Measurements from ENCODE around the gene NTF3. TPM values are rescaled to one million over a fixed set of nuclear protein-coding genes. Genes with fewer than 3 reads are reported as not detected.

Gene NTF3
- total RNA-seq, 1 experiment from 2014 or later = not detected

GRCh38 chr12:5511644-5512600 lies 80.0 kb downstream of the NTF3 start:
- Histone ChIP-seq H3K27me3 (ENCODE audit: insufficient read depth, low read length) (no peaks in the 10 kb centered on the region; the same call in 1 of the 2 replicates), H3K4me3 (replicated peaks in 1 of 2; ENCODE audit: low read depth in 1 of 2, low read length in 2 of 2) (no peak overlapping the region), H3K9me2 (ENCODE audit: insufficient read depth) (no peaks in the 10 kb centered on the region), H3K4me1 (ENCODE audit: control insufficient read depth in 1 of 2, insufficient read depth in 2 of 2, low read length in 2 of 2) (no peaks in the 10 kb centered on the region; a peak in 1 of 4 replicates), H3K79me2 (ENCODE audit: insufficient read depth, low read length) (no peaks in the 10 kb centered on the region), H4K20me1 (ENCODE audit: insufficient read depth) (no peaks in the 10 kb centered on the region), H2AFZ (ENCODE audit: low read depth, low read length, poor library complexity, severe bottlenecking) (no peak overlapping the region), H3K27ac (ENCODE audit: low read depth, low read length) (no peak overlapping the region), H3K9me3 (ENCODE audit: control insufficient read depth in 1 of 2, insufficient read depth in 1 of 2, low read depth in 1 of 2, low read length in 2 of 2) (no peaks in the 10 kb centered on the region), H3K36me3 (ENCODE audit: control insufficient read depth in 1 of 2, insufficient read depth in 2 of 2, low read length in 2 of 2) (no peaks in the 10 kb centered on the region), H3K9ac (ENCODE audit: low read length) (no peak overlapping the region), H3K4me2 (ENCODE audit: low read length) (peak overlapping the region; percentile 38; the same call in 1 of the 2 replicates)
- RAD21 ChIA-PET (ENCODE audit: low non-redundant PET in 1 of 2, low total read pairs in 2 of 2, uncharacterized antibody in 2 of 2, unreplicated experiment in 2 of 2) = no interaction called here
- POLR2A ChIA-PET = no interaction called here
- ATAC-seq = peak; percentile 91
- intact Hi-C loops (cut with micrococcal nuclease) = loop anchor here (1.0 to 5.0 kb wide), 3 partner anchors 312 to 489 kb away; no protein-coding TSS in a partner anchor
- TF ChIP-seq ATF3 (IDR thresholded peaks at IDR 0.05) (no peak), JUND (IDR thresholded peaks at IDR 0.05) (no peak), CBX3 (IDR thresholded peaks at IDR 0.05; ENCODE audit: low read depth) (no peak), ZNF274 (IDR thresholded peaks at IDR 0.05; ENCODE audit: low read depth, low read length) (no peak), SRF (IDR thresholded peaks at IDR 0.05; ENCODE audit: low read depth) (no peak), YY1 (IDR thresholded peaks at IDR 0.05; ENCODE audit: extremely low read depth, insufficient replicate concordance, low read depth, low read length) (no peak), POLR2A (IDR thresholded peaks at IDR 0.05; ENCODE audit: borderline replicate concordance, extremely low read depth, insufficient read depth, insufficient read length) (no peak), SIN3A (IDR thresholded peaks at IDR 0.05; ENCODE audit: low read depth) (no peak), REST (IDR thresholded peaks at IDR 0.05; ENCODE audit: low read depth) (no peak), MAX (IDR thresholded peaks at IDR 0.05) (no peak), RAD21 (IDR thresholded peaks at IDR 0.05; ENCODE audit: low read depth) (peak; percentile 59), ZFX (IDR thresholded peaks at IDR 0.05) (no peak), EZH2phosphoT487 (IDR thresholded peaks at IDR 0.05; ENCODE audit: borderline replicate concordance) (no peak), EZH2 (IDR thresholded peaks at IDR 0.05) (no peak), CTCF (IDR thresholded peaks at IDR 0.05 in 2 of 3, conservative IDR thresholded peaks at IDR 0.05 in 1 of 3; ENCODE audit: borderline replicate concordance in 1 of 3, insufficient read depth in 1 of 3, low read depth in 2 of 3, low read length in 2 of 3) (peak; percentile 52 to 80 (median 75); a peak in 5 of 6 replicates)
- peak; percentile 18 for DNase-seq (ENCODE audit: low read depth, low spot score)
- no TSS peak for BruUV-seq (replicated peaks)
- CTCF ChIA-PET = interaction anchor here (1.0 kb wide), 1 partner anchor 13 kb away, joined by 4 read pairs; no protein-coding TSS in a partner anchor
